Spleen (tissue), 7 donors: Measurements from ENCODE around the gene HPSE.

ENCODE experiments used
- CTCF ChIP-seq, 11 experiments: fragments of 200-600 bp in 7 of 11; fragments of 450-650 bp in 4 of 11; sonication (generic) in 4 of 11; IDR thresholded peaks in 8 of 11; conservative IDR thresholded peaks in 3 of 11; 1 replicate in 7 of 11; 2 replicates in 4 of 11; pipeline versions ENCODE4 v1.4.0 to v1.8.0; 2016 to 2021; ENCODE audit warnings: antibody characterized with exemption in 11 of 11, inconsistent platforms in 4 of 11, mild to moderate bottlenecking in 1 of 11
- POLR2A ChIP-seq, 3 donors: fragments of 450-650 bp; IDR thresholded peaks; one replicate each; pipeline ENCODE4 v1.5.1; 2017; ENCODE audit warnings: antibody characterized with exemption in 3 of 3, mild to moderate bottlenecking in 1 of 3
- donor health status: DM: no; HTN: no; CAD: no; lungs with moderate emphysema.
- donor health status: DM: no; HTN: no; CAD: no.
- donor health status: DM: no; HTN: no; CAD: no.

GRCh38 chr4:83382850-83383249 is 48.2 kb upstream of the HPSE start:
- TF ChIP-seq CTCF (IDR thresholded peaks at IDR 0.05 in 8 of 11, conservative IDR thresholded peaks at IDR 0.05 in 3 of 11) (no peak), POLR2A (IDR thresholded peaks at IDR 0.05) (no peak)
